ENCODE data around the gene QRFP. TPM values are rescaled to one million over a fixed set of nuclear protein-coding genes. Genes with fewer than 3 reads are reported as not detected.

Gene QRFP
- total and polyA plus RNA-seq, 2 of the 8 experiments (the other 6 are each of a cell fraction or from before 2014, with no cell fraction given), result not detected

DNA sequence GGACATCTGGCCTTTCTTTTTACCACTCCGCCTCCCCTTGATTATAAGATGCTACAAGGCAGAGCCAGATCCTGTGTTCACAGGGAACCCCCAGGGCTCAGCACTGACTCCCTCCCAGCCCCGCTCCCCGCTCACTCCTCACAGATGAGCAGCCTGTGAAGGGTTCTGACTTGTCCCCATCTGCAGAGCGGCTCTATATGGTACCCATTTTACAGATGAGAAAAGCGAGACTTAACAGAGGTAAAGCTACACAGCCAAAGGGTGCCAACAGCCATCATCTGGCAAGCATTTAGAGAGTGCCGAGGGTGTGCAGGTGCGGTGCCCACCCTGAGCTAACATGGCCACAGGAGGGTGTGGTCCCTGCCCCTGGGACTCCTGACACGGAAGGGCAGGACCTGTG lies 23.6 kb upstream of the QRFP start:
- Histone ChIP-seq H4K91ac (replicated peaks; ENCODE audit: insufficient read length, low read length) (no peak overlapping the region), H3K79me1 (ENCODE audit: low read depth, low read length) (no peaks in the 10 kb centered on the region), H2AFZ (ENCODE audit: low read length) (no peak overlapping the region), H3K4me3 (ENCODE audit: extremely low read depth in 1 of 4, insufficient read depth in 2 of 4, low read depth in 3 of 4, low read length in 4 of 4) (no peak overlapping the region), H2BK5ac (ENCODE audit: low read depth, low read length) (no peak overlapping the region), H3K79me2 (ENCODE audit: control insufficient read depth in 1 of 2, insufficient read depth in 2 of 2, low read length in 2 of 2) (no peaks in the 10 kb centered on the region), H3K9ac (replicated peaks in 1 of 4; ENCODE audit: extremely low read depth in 1 of 4, low read depth in 3 of 4, low read length in 3 of 4) (no peak overlapping the region), H2BK120ac (replicated peaks; ENCODE audit: low read depth, low read length) (no peak overlapping the region), H3K56ac (replicated peaks; ENCODE audit: insufficient read length, low read depth, low read length) (no peak overlapping the region), H2AK5ac (ENCODE audit: low read depth, low read length) (no peak overlapping the region), H2BK20ac (ENCODE audit: low read length) (no peak overlapping the region), H3K14ac (ENCODE audit: insufficient read length) (no peak overlapping the region), H3K4me2 (ENCODE audit: insufficient read depth in 1 of 2, low read depth in 2 of 2, low read length in 2 of 2) (no peak overlapping the region), H3K4ac (replicated peaks; ENCODE audit: insufficient read length, low read depth, low read length) (no peak overlapping the region), H3K27me3 (replicated peaks in 1 of 4; ENCODE audit: control insufficient read depth in 3 of 4, extremely low read depth in 1 of 4, insufficient read depth in 3 of 4, low read length in 3 of 4) (no peaks in the 10 kb centered on the region; a peak in 1 of 7 replicates), H3K4me1 (replicated peaks in 1 of 4; ENCODE audit: control insufficient read depth in 3 of 4, insufficient read depth in 4 of 4, low read length in 3 of 4) (peaks cover 0 to 14% (median 2%) of the 10 kb centered on the region in 4 experiments; a peak in 5 of 7 replicates), H2BK12ac (ENCODE audit: low read depth, low read length) (no peak overlapping the region), H3K23ac (ENCODE audit: insufficient read length) (no peak overlapping the region), H3K18ac (ENCODE audit: extremely low read depth, low read length) (no peak overlapping the region), H2BK15ac (ENCODE audit: low read length) (no peak overlapping the region), H4K20me1 (replicated peaks in 1 of 2; ENCODE audit: control insufficient read depth in 1 of 2, insufficient read depth in 2 of 2, low read length in 2 of 2) (no peaks in the 10 kb centered on the region), H3K36me3 (ENCODE audit: control insufficient read depth in 2 of 4, insufficient read depth in 4 of 4, low read length in 3 of 4) (no peaks in the 10 kb centered on the region), H4K5ac (ENCODE audit: insufficient read length, low read depth, low read length) (no peak overlapping the region), H3K27ac (ENCODE audit: low read depth, low read length) (no peak overlapping the region), H3K9me3 (ENCODE audit: insufficient read depth in 2 of 2, low read depth in 1 of 2, low read length in 1 of 2) (no peaks in the 10 kb centered on the region), H3K23me2 (ENCODE audit: low read depth, low read length) (no peaks in the 10 kb centered on the region), H4K8ac (ENCODE audit: extremely low read depth, insufficient read depth, low read length) (no peak overlapping the region)
- FAIRE-seq (no peak), DNase-seq (ENCODE audit: low read depth in 1 of 2, low spot score in 2 of 2) (no peak)
- ChIA-PET POLR2A (ENCODE audit: partially characterized antibody) (no interaction called here), CTCF (ENCODE audit: partially characterized antibody) (interaction anchor here (1.1 to 2.1 kb wide), 3 partner anchors 13 to 78 kb away, joined by 3 to 6 read pairs (median 3); no protein-coding TSS in a partner anchor)
- TF ChIP-seq KDM1A (IDR thresholded peaks at IDR 0.05; ENCODE audit: borderline replicate concordance, low read length) (peak; percentile 70; the same call in 1 of the 2 replicates), CHD2 (IDR thresholded peaks at IDR 0.05; ENCODE audit: low read length) (no peak)
- WGBS, 2 experiments (ENCODE audit: extremely low coverage in 1 of 2, insufficient coverage in 1 of 2, insufficient read length in 1 of 2, insufficient replicate concordance in 2 of 2, low coverage in 1 of 2, low lambda C conversion rate in 2 of 2, missing lambda C conversion rate in 1 of 2), result 89% methylated on average over 8 of the region's 8 CpGs; no CpG with 5 or more reads in 1 of the 2 experiments

All from H1 (cell line).